Activated B cell treated with CpG ODN at 0.5 μM for 24 hours (primary cell): Measurements from ENCODE around the gene KLHDC10. TPM values are rescaled to one million over a fixed set of nuclear protein-coding genes. Genes with fewer than 3 reads are reported as not detected.
A peak's percentile ranks its signal among the peaks of the same experiment; 100 is the strongest.

Experiments
- ATAC-seq: fragments of 200-7000 bp; cut with Tn5 transposase; one replicate; pipeline ENCODE4 v1.10.0; 2021; ENCODE audit warnings: low read depth, mild to moderate bottlenecking, moderate library complexity
- CTCF ChIA-PET: fragments of 350-600 bp; sonication (Branson Sonifier 250); formaldehyde crosslinking; loops from one replicate; lab custom pipeline; 2021; ENCODE audit warnings: antibody characterized with exemption; lab: Charles Lee
- POLR2A ChIA-PET: fragments of 350-600 bp; sonication (Branson Sonifier 250); formaldehyde crosslinking; loops from one replicate; lab custom pipeline; 2021; ENCODE audit warnings: antibody characterized with exemption; lab: Charles Lee
- DNase-seq: peaks from one replicate; pipeline ENCODE4 v3.0.0; 2022
- H3K27ac Mint-ChIP-seq: one replicate; pipeline ENCODE4 v1.8.0; 2020; ENCODE audit warnings: mixed read lengths
- H3K27me3 Mint-ChIP-seq: one replicate; pipeline ENCODE4 v1.8.0; 2021; ENCODE audit warnings: mixed read lengths
- H3K36me3 Mint-ChIP-seq: one replicate; pipeline ENCODE4 v1.8.0; 2021; ENCODE audit warnings: low read depth, mixed read lengths
- H3K4me1 Mint-ChIP-seq: one replicate; pipeline ENCODE4 v1.8.0; 2021; ENCODE audit warnings: mixed read lengths
- H3K4me3 Mint-ChIP-seq: one replicate; pipeline ENCODE4 v1.8.0; 2020; ENCODE audit warnings: mild to moderate bottlenecking, mixed read lengths
- H3K9me3 Mint-ChIP-seq: one replicate; pipeline ENCODE4 v1.8.0; 2020; ENCODE audit warnings: mixed read lengths
- intact Hi-C: fragments of 100-400 bp; cut with micrococcal nuclease; formaldehyde crosslinking; loops from one replicate; pipeline ENCODE4 v1.15.1; 2024
- total RNA-seq: library from RNA; stranded (reverse); gene quantifications from 2 replicates; pipeline ENCODE4 v1.2.3, GENCODE V29; 2022
- TF ChIP-seq, protein P1 (sequence below): fragments of 200-600 bp; IDR thresholded peaks from one replicate; pipeline ENCODE4 v1.8.0; 2022; ENCODE audit warnings: antibody characterized with exemption, mild to moderate bottlenecking

KLHDC10 gene
- total RNA-seq, 1 donor from 2014 or later = 21.0 TPM

DNA sequence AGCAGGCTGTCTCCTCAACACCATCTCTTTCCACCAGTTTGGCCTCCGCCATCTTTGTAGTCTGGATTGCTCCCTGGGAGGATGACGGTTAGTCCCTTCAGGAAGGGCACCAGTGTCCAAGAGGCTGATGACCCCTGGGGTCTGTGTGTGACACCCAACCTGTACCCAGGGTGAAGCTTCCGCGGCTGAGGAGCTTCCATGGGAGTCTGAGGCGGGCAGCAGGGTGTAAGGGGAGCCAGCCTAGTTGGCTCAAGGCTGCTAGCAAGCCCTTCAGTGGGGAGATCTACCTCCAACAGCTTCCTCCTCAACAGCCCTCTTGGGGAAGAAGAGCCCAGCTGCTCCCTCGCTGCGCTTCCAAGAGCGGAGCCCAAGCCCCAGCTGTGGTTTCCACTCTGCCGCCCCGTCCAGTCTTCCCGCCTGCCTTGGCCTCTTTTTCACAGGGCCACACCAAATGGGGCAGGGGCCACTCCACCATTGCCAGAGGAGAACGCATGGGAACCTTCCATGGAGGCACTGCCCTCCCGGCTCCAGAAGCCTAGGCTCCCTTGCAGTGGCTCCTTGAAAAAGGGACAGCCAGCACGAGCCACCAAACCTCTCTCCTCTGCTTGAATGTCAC is 77.5 kb downstream of the KLHDC10 start:
- POLR2A ChIA-PET = interaction anchor here (0.7 kb wide), 1 partner anchor 573 kb away, joined by 3 read pairs; no protein-coding TSS in a partner anchor
- TF ChIP-seq, protein P1, sequence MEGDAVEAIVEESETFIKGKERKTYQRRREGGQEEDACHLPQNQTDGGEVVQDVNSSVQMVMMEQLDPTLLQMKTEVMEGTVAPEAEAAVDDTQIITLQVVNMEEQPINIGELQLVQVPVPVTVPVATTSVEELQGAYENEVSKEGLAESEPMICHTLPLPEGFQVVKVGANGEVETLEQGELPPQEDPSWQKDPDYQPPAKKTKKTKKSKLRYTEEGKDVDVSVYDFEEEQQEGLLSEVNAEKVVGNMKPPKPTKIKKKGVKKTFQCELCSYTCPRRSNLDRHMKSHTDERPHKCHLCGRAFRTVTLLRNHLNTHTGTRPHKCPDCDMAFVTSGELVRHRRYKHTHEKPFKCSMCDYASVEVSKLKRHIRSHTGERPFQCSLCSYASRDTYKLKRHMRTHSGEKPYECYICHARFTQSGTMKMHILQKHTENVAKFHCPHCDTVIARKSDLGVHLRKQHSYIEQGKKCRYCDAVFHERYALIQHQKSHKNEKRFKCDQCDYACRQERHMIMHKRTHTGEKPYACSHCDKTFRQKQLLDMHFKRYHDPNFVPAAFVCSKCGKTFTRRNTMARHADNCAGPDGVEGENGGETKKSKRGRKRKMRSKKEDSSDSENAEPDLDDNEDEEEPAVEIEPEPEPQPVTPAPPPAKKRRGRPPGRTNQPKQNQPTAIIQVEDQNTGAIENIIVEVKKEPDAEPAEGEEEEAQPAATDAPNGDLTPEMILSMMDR = no peak

DNA sequence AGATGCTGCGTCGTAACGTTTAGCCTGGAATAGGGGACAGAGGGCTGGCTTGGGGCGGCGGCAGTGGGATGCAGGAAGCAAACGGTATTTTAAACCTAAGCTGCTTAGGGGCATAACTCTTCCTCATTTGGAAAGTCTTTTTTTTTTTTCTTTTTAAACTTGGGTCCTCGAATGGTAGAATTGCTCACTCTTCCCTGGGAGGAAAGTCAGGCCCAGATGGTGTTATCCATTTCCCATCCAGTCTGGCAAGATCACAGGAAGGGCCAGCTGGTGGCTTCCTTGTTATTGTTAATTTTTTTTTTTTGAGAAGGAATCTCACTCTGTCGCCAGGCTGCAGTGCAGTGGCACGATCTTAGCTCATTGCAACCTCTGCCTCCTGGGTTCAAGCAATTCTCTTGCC is 78.2 kb downstream of the KLHDC10 start:
- ChIA-PET CTCF (interaction anchor here (0.5 kb wide), 1 partner anchor 889 kb away, joined by 3 read pairs; no protein-coding TSS in a partner anchor), POLR2A (interaction anchor here (0.7 to 3.4 kb wide), 3 partner anchors 8 to 324 kb away, joined by 3 to 17 read pairs (median 3); partner anchors contain the start of gene TMEM209)
- Mint-ChIP-seq H3K27me3 (no peaks in the 10 kb centered on the region), H3K36me3 (no peaks in the 10 kb centered on the region), H3K4me1 (peaks cover 48% of the 10 kb centered on the region), H3K4me3 (no peak overlapping the region), H3K9me3 (no peaks in the 10 kb centered on the region), H3K27ac (peak overlapping the region; percentile 77)
- DNase-seq (no peak), ATAC-seq (no peak)
- intact Hi-C loops = no loop called here
- TF ChIP-seq, protein P1 = no peak

More for the DNA sequence above, 77.5 kb downstream of the KLHDC10 start:
- DNase-seq = no peak
- Mint-ChIP-seq H3K4me3 (no peak overlapping the region), H3K9me3 (no peaks in the 10 kb centered on the region), H3K36me3 (no peaks in the 10 kb centered on the region), H3K4me1 (peaks cover 55% of the 10 kb centered on the region), H3K27ac (peak overlapping the region; percentile 77), H3K27me3 (no peaks in the 10 kb centered on the region)
- intact Hi-C loops = no loop called here
- ATAC-seq = no peak
- CTCF ChIA-PET = no interaction called here

DNA sequence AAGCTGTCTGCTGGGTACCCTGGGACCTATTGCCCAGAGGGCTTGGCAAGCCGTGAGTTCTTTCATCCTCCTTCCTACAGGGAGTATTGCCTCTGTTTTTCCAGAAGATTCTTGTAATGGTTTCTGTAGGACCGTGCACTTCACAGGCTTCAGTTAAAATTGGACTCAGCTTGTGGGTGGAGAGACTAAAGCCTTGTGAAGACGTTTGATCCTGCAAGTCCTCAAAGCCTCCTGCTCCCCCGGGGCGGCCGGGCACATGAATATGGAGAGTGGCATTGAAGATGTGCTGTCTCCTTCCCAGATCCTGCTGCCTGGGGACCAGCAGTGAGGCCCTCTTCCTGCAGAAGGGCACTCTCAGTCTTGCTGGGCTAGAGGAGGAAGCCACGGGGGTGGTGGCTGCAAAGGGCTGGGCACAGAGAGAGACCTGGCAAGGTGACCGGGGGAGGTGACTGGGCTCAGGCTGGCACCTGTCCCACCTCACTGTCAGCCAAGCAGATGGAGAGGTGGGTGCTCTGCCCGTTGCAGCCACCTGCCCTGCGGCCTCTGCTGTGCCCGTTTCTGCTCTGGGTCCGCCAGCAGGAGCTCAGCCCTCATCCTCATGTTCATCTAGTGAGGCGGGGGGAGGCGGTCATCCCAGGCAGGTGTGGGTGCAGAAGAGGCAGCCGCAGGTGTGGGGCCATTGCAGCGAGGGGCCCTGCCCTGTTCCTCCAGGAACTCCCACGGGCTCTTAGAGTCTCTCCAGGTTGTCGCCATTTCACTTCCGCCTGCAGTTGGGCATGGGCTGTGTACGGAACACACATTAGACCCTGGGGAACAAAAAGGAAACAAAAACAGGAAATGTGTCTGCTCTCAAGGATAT is 79.2 kb downstream of the KLHDC10 start:
- CTCF ChIA-PET = interaction anchor here (0.5 kb wide), 1 partner anchor 890 kb away, joined by 3 read pairs; no protein-coding TSS in a partner anchor
- intact Hi-C loops = loop anchor here (1.0 kb wide), 3 partner anchors 8 to 79 kb away; partner anchors contain the start of genes KLHDC10 and TMEM209
- TF ChIP-seq, protein P1 = no peak
- H3K9me3 Mint-ChIP-seq = no peaks in the 10 kb centered on the region
- H3K4me1 Mint-ChIP-seq = peaks cover 51% of the 10 kb centered on the region
- H3K27me3 Mint-ChIP-seq = no peaks in the 10 kb centered on the region
- DNase-seq = no peak
- peak; percentile 80 for ATAC-seq
- peak overlapping the region; percentile 46 for H3K4me3 Mint-ChIP-seq
- POLR2A ChIA-PET = interaction anchor here (0.7 to 3.4 kb wide), 5 partner anchors 8 to 323 kb away, joined by 3 to 17 read pairs (median 8); partner anchors contain the start of gene TMEM209
- no peaks in the 10 kb centered on the region for H3K36me3 Mint-ChIP-seq
- H3K27ac Mint-ChIP-seq = peak overlapping the region; percentile 77

DNA sequence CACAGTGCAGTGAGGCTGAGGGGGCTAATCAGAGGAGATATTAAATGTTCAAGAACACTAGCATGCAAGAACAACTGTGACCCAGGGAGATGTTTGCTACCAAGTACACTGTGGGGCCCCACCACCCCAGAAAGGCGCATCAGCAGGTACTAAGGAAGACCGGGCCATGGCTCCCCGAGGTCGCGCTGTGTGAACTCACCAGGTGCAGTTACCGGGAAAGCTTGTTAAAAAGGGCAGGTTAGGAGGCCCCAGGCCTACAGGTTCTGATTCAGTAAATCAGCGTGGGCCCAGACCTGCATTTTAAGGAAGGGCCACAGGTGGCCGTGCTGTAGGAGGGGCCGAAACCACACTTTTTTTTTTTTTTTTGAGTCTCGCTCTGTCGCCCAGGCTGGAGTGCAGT is 80.3 kb downstream of the KLHDC10 start:
- Mint-ChIP-seq H3K4me3 (peak overlapping the region; percentile 60), H3K27ac (peak overlapping the region; percentile 77), H3K4me1 (peaks cover 45% of the 10 kb centered on the region), H3K27me3 (no peaks in the 10 kb centered on the region), H3K9me3 (no peaks in the 10 kb centered on the region), H3K36me3 (no peaks in the 10 kb centered on the region)
- TF ChIP-seq, protein P1 = no peak
- ATAC-seq (peak; percentile 47), DNase-seq (no peak)
- CTCF ChIA-PET = no interaction called here
- POLR2A ChIA-PET = interaction anchor here (0.7 to 3.4 kb wide), 10 partner anchors 9 to 878 kb away, joined by 3 to 17 read pairs (median 4); partner anchors contain the start of gene TMEM209
- intact Hi-C loops = loop anchor here (1.0 kb wide), 3 partner anchors 9 to 80 kb away; partner anchors contain the start of genes KLHDC10 and TMEM209
